Tibial nerve (tissue), 4 donors: ENCODE results near the gene KCNC3.

Experiments used
- EP300 ChIP-seq, 2 donors: sonication (generic); formaldehyde crosslinking; IDR thresholded peaks; one replicate each; pipeline ENCODE4 v1.6.1; 2017; ENCODE audit warnings: antibody characterized with exemption in 2 of 2, mild to moderate bottlenecking in 1 of 2
- POLR2A ChIP-seq, 2 donors: fragments of 450-650 bp; IDR thresholded peaks; one replicate each; pipeline ENCODE4 v1.6.1; 2017; ENCODE audit warnings: antibody characterized with exemption in 2 of 2, mild to moderate bottlenecking in 2 of 2, moderate library complexity in 2 of 2
- TF ChIP-seq, protein P1 (sequence below), 5 experiments: fragments of 200-600 bp in 3 of 5; fragments of 450-650 bp in 2 of 5; sonication (generic) in 3 of 5; IDR thresholded peaks; one replicate each; pipeline ENCODE4 v1.5.1; 2016 to 2019; ENCODE audit warnings: antibody characterized with exemption in 5 of 5, mild to moderate bottlenecking in 3 of 5, moderate library complexity in 2 of 5

DNA sequence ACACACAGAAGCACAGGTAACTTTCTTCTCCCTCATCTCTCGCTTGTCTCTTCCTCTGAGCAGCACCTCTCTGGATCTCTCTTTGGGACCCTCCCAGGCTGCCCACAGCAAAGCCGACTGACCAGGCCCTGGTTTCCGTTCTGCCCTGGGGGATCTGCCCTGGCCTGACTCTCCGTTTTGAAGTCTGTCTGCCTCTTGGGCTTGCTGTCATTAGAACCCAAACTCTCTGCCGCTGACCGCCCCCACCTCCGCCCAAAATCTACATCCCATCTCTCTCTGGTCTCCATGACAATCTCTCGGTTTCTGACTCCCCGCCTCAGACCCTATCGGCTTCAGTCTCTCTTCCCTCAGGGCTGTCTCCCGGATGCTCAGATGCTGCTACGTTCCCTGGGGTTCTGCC is 6.9 kb downstream of the KCNC3 start:
- TF ChIP-seq EP300 (IDR thresholded peaks at IDR 0.05) (no peak), POLR2A (IDR thresholded peaks at IDR 0.05) (no peak)
- TF ChIP-seq, protein P1, sequence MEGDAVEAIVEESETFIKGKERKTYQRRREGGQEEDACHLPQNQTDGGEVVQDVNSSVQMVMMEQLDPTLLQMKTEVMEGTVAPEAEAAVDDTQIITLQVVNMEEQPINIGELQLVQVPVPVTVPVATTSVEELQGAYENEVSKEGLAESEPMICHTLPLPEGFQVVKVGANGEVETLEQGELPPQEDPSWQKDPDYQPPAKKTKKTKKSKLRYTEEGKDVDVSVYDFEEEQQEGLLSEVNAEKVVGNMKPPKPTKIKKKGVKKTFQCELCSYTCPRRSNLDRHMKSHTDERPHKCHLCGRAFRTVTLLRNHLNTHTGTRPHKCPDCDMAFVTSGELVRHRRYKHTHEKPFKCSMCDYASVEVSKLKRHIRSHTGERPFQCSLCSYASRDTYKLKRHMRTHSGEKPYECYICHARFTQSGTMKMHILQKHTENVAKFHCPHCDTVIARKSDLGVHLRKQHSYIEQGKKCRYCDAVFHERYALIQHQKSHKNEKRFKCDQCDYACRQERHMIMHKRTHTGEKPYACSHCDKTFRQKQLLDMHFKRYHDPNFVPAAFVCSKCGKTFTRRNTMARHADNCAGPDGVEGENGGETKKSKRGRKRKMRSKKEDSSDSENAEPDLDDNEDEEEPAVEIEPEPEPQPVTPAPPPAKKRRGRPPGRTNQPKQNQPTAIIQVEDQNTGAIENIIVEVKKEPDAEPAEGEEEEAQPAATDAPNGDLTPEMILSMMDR (IDR thresholded peaks at IDR 0.05) = no peak
